Measurements from ENCODE around the gene ADAM20.

DNA sequence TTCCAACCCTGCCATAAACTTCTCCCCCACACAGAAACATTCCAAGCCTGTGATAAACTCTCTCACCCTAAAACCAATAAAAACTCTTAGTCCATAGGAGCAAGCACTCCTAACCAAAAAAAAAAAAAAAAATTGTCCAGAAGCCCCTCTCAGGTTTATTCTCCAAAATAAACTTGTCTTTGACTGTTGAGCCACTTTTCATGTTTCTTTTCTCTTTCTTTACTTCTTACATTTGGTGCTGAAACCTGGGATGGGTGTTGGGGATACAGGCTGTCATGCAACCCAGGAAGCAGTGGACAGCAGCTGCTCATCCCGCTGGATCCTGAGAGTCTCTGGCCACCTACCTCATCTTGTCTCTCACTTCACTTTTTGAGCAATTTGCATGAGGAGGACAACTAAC is 2.0 kb upstream of the ADAM20 start:
- TF ChIP-seq ZNF548 (tag by site-specific recombination; IDR thresholded peaks at IDR 0.05) (no peak), ZNF140 (tag by site-specific recombination; IDR thresholded peaks at IDR 0.05) (no peak), ZNF792 (tag by site-specific recombination; IDR thresholded peaks at IDR 0.05) (no peak), KLF16 (tag by site-specific recombination; IDR thresholded peaks at IDR 0.05) (no peak)
- TF ChIP-seq, protein P1, sequence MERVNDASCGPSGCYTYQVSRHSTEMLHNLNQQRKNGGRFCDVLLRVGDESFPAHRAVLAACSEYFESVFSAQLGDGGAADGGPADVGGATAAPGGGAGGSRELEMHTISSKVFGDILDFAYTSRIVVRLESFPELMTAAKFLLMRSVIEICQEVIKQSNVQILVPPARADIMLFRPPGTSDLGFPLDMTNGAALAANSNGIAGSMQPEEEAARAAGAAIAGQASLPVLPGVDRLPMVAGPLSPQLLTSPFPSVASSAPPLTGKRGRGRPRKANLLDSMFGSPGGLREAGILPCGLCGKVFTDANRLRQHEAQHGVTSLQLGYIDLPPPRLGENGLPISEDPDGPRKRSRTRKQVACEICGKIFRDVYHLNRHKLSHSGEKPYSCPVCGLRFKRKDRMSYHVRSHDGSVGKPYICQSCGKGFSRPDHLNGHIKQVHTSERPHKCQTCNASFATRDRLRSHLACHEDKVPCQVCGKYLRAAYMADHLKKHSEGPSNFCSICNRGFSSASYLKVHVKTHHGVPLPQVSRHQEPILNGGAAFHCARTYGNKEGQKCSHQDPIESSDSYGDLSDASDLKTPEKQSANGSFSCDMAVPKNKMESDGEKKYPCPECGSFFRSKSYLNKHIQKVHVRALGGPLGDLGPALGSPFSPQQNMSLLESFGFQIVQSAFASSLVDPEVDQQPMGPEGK (tag by site-specific recombination; IDR thresholded peaks at IDR 0.05): no peak
- TF ChIP-seq, protein P2, sequence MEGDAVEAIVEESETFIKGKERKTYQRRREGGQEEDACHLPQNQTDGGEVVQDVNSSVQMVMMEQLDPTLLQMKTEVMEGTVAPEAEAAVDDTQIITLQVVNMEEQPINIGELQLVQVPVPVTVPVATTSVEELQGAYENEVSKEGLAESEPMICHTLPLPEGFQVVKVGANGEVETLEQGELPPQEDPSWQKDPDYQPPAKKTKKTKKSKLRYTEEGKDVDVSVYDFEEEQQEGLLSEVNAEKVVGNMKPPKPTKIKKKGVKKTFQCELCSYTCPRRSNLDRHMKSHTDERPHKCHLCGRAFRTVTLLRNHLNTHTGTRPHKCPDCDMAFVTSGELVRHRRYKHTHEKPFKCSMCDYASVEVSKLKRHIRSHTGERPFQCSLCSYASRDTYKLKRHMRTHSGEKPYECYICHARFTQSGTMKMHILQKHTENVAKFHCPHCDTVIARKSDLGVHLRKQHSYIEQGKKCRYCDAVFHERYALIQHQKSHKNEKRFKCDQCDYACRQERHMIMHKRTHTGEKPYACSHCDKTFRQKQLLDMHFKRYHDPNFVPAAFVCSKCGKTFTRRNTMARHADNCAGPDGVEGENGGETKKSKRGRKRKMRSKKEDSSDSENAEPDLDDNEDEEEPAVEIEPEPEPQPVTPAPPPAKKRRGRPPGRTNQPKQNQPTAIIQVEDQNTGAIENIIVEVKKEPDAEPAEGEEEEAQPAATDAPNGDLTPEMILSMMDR (tag by site-specific recombination; IDR thresholded peaks at IDR 0.05): no peak
- TF ChIP-seq, protein P3, sequence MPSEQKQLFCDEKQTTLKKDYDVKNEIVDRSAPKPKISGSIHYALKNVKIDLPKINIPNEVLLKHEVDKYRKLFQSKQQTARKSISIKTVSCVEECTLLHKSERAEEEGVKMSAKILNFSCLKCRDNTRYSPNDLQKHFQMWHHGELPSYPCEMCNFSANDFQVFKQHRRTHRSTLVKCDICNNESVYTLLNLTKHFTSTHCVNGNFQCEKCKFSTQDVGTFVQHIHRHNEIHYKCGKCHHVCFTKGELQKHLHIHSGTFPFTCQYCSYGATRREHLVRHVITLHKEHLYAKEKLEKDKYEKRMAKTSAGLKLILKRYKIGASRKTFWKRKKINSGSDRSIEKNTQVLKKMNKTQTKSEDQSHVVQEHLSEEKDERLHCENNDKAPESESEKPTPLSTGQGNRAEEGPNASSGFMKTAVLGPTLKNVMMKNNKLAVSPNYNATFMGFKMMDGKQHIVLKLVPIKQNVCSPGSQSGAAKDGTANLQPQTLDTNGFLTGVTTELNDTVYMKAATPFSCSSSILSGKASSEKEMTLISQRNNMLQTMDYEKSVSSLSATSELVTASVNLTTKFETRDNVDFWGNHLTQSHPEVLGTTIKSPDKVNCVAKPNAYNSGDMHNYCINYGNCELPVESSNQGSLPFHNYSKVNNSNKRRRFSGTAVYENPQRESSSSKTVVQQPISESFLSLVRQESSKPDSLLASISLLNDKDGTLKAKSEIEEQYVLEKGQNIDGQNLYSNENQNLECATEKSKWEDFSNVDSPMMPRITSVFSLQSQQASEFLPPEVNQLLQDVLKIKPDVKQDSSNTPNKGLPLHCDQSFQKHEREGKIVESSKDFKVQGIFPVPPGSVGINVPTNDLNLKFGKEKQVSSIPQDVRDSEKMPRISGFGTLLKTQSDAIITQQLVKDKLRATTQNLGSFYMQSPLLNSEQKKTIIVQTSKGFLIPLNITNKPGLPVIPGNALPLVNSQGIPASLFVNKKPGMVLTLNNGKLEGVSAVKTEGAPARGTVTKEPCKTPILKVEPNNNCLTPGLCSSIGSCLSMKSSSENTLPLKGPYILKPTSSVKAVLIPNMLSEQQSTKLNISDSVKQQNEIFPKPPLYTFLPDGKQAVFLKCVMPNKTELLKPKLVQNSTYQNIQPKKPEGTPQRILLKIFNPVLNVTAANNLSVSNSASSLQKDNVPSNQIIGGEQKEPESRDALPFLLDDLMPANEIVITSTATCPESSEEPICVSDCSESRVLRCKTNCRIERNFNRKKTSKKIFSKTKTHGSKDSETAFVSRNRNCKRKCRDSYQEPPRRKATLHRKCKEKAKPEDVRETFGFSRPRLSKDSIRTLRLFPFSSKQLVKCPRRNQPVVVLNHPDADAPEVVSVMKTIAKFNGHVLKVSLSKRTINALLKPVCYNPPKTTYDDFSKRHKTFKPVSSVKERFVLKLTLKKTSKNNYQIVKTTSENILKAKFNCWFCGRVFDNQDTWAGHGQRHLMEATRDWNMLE (tag by site-specific recombination; conservative IDR thresholded peaks at IDR 0.05; ENCODE audit: low read depth): 0 out of 2 replicates have a peak, but pooled peaks have one; percentile 13
